CD4-positive, alpha-beta T cell treated with Interferon alpha-2 for 1 hour (primary cell): ENCODE data around the gene BACH2.
"Not testable (repeated sequence)": the region's sequence is repeated elsewhere in the genome, so short reads cannot be mapped to it uniquely, and the experiment has no call there.

Experiments
- DNase-seq, 2 donors: peaks; one replicate each; pipeline ENCODE4 v3.0.0-alpha.2; 2020 to 2022

BACH2 gene

GRCh38 chr6:90149280-90149679, 147.4 kb downstream of the BACH2 start:
- DNase-seq: no peak

- no peak for DNase-seq
Observed at GRCh38 chr6:90148867-90149266, 147.8 kb downstream of the BACH2 start.

GRCh38 chr6:90146921-90147649, 149.6 kb downstream of the BACH2 start:
- no peak for DNase-seq

GRCh38 chr6:90146024-90146423, 150.6 kb downstream of the BACH2 start:
- DNase-seq: no peak

GRCh38 chr6:90144928-90145555, 151.6 kb downstream of the BACH2 start:
- no peak for DNase-seq

GRCh38 chr6:90144396-90144795, 152.2 kb downstream of the BACH2 start:
- DNase-seq: no peak

- no peak for DNase-seq
Observed at GRCh38 chr6:90140683-90141082, 156.0 kb downstream of the BACH2 start.

- DNase-seq: no peak
Observed at GRCh38 chr6:90139272-90139817, 157.3 kb downstream of the BACH2 start.

- DNase-seq: no peak
Observed at GRCh38 chr6:90136837-90137568, 159.6 kb downstream of the BACH2 start.

- no peak for DNase-seq
Observed at GRCh38 chr6:90136176-90136575, 160.5 kb downstream of the BACH2 start.

- no peak for DNase-seq
Observed at GRCh38 chr6:90135667-90136066, 161.0 kb downstream of the BACH2 start.

GRCh38 chr6:90133664-90134063, 163.0 kb downstream of the BACH2 start:
- DNase-seq: not testable (repeated sequence)

GRCh38 chr6:90131614-90132423, 164.8 kb downstream of the BACH2 start:
- DNase-seq: no peak

GRCh38 chr6:90131125-90131524, 165.5 kb downstream of the BACH2 start:
- DNase-seq: no peak

GRCh38 chr6:90128687-90129086, 168.0 kb downstream of the BACH2 start:
- DNase-seq: not testable (repeated sequence)

- DNase-seq: peak; percentile 22 to 34
Observed at GRCh38 chr6:90127595-90127994, 169.0 kb downstream of the BACH2 start.

- no peak for DNase-seq
Observed at GRCh38 chr6:90126839-90127238, 169.8 kb downstream of the BACH2 start.

GRCh38 chr6:90126181-90126580, 170.5 kb downstream of the BACH2 start:
- no peak for DNase-seq

GRCh38 chr6:90124874-90125510, 171.7 kb downstream of the BACH2 start:
- DNase-seq: no peak

- DNase-seq: no peak
Observed at GRCh38 chr6:90123831-90124230, 172.8 kb downstream of the BACH2 start.

GRCh38 chr6:90121982-90122381, 174.7 kb downstream of the BACH2 start:
- peak in 1 of 2 donors; percentile 23 for DNase-seq

- no peak for DNase-seq
Observed at GRCh38 chr6:90120327-90120726, 176.3 kb downstream of the BACH2 start.
